GM18951 (cell line): Measurements from ENCODE around the gene PCDH7.

Experiments
- POLR2A ChIP-seq: IDR thresholded peaks from 4 replicates; pipeline ENCODE4 v1.6.1; 2011; ENCODE audit warnings: mild to moderate bottlenecking; ENCODE audit not compliant: insufficient read length, insufficient read depth; ENCODE audit errors: extremely low read depth
- in situ Hi-C: fragments of 300-500 bp; cut with MboI; formaldehyde crosslinking; loops from one replicate; pipeline ENCODE4 v1.12.0; 2022; ENCODE audit warnings: low sequenced_read_pairs, mixed read lengths, inconsistent platforms; ENCODE audit not compliant: unreplicated experiment

Gene PCDH7, protein sequence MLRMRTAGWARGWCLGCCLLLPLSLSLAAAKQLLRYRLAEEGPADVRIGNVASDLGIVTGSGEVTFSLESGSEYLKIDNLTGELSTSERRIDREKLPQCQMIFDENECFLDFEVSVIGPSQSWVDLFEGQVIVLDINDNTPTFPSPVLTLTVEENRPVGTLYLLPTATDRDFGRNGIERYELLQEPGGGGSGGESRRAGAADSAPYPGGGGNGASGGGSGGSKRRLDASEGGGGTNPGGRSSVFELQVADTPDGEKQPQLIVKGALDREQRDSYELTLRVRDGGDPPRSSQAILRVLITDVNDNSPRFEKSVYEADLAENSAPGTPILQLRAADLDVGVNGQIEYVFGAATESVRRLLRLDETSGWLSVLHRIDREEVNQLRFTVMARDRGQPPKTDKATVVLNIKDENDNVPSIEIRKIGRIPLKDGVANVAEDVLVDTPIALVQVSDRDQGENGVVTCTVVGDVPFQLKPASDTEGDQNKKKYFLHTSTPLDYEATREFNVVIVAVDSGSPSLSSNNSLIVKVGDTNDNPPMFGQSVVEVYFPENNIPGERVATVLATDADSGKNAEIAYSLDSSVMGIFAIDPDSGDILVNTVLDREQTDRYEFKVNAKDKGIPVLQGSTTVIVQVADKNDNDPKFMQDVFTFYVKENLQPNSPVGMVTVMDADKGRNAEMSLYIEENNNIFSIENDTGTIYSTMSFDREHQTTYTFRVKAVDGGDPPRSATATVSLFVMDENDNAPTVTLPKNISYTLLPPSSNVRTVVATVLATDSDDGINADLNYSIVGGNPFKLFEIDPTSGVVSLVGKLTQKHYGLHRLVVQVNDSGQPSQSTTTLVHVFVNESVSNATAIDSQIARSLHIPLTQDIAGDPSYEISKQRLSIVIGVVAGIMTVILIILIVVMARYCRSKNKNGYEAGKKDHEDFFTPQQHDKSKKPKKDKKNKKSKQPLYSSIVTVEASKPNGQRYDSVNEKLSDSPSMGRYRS (N-terminal part only)

DNA sequence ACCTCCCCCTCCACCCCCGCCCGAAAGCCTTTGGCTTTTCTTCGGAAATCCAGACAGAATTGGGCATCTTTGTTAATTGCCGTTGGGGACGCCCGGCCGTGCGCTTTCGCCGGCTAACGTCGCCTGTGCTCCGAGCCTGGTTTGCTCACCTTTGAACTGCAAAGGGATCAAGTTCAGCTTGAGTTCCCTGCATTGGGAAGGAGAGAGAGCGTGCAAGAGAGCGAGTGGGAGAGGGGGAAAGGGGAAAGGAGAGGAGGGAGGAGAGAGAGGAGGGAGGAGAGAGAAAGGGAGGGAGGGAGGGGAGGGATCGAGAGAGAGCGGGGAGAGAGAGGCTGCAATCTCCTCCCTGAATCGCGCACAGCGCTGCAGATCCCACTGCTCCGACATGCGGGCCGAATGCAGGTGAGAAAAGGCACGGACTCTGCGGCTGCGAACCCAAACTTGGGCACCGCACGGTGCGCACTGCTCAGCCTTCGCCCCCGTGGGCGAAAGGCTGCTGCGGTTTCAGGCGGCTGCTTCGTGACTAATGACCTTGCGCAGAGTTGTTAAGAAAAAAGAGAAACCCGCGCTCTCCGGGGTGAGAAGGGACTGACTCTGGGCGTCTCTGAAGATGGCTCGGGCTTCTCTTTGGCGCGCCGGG is at the start of gene PCDH7:
PCDH7 (plus strand) TSS at position 349 of the 640 bp plus-strand sequence. CDS start 1,054 bp downstream, outside the sequence.
- in situ Hi-C loops = no loop called here
- TF ChIP-seq POLR2A = no peak

DNA sequence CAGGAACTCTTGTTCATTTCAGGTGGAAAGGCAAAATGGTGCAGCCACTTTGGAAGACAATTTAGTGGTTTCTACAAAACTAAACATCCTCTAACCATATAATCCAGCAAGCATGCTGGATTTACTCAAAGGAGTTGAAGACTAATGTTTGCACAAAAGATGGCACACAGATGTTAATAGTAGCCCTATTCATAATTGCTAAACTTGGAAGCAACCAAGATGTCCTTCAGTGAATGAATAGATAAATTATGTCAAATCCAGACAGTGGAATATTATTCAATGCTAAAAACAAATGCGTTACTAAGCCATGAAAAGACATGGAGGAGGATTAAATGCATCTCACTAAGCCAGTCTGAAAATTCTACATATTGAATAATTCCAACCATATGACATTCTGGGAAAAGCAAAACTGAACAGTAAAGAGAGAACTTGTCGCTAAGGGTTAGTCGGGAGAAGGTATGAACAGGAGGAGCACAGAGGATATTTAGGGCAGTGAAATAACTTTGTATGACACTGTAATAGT is 48.2 kb upstream of the PCDH7 start:
- in situ Hi-C loops = no loop called here
- TF ChIP-seq POLR2A = no peak

DNA sequence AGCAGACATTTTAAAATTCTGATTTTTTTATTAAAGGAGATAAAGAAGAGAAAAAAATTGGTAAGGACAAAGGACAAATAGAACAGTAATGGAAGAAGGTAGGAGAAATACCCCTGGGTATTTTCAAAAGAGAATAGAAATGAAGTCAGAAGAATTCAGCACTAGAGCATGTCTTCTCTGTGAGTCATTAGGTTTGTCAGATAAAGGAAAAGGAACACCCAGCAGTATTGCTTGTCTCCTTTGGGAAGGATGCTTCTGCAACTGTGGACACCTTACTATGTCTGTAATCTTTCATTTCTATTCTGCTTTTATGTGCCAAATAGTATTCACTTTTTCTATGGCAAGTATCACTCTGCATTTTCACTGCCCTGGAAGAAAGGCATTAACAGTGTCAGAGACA is 24.0 kb upstream of the PCDH7 start:
- in situ Hi-C loops = no loop called here
- no peak for TF ChIP-seq POLR2A

DNA sequence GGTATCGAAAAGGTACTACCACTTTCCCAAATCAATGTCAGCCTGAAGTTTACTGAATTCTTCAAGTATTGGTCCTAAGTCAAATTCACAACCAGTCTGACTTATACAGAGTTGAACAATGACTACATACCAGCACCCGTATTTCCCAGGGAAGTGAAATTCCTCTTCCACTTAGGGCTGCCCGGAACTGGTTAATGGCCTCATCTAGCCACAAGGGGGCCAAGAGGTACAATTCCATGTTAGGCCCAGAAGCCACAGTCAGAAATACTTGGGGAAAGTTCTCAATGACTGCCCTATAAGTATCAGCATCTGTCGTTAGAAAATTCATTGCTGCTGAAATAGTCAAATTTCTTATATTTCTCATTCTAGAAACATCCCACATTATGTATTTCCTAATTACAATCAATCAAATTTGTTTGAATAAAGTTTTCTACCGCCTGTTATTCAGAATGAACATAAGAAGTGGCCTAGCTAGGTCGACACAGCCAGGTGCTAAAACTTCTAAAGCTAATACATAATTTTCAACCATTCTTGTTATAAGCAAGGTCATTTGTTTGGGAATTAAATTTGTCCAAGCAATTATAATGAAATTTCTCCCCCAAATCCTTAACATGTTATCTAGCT is 5.6 kb upstream of the PCDH7 start:
- in situ Hi-C loops = no loop called here
- no peak for TF ChIP-seq POLR2A

DNA sequence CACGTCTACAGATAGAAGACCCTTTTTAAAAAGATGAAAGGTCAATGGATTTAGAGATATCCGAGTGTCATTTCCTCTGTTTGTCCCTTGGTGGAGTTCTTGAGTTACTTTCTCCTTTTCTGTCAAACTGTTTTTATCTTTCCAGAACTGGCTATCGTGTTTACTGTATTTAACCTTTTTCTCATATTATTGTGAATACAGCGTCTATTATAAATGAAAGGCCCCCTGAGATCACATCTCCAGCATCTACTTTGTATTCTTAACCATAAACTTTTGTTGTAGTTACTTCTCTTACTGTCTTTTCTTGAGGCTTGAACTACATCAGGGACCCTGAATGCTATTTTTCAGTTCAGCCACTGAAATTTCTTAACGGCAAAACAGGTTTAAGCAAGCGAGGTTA is 4.0 kb upstream of the PCDH7 start:
- in situ Hi-C loops = no loop called here
- no peak for TF ChIP-seq POLR2A

DNA sequence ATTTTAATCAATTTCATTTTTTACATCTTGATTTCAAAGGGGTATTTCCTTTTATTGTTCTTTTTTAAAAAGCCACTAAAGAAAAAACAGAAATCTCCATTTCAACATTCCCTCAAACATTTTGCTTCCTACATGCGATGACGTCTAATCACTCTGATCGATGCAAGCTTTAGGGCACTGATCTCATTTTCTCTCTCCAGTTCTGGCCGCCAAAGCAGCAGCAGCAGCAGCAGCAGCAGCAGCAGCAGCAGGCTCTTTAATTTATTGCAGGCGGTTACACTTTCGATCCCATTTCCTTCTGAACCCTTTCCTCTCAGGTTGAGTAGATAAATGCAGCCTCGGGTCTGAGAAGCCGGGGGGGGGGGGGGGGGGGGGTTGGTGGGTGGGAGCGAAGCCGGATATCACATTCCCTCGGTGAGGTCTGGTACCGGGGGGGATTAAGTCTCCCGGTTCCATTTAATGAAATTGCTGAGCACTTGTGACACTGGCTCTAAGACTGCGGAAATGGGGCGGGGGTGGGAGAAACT is 3.4 kb upstream of the PCDH7 start:
- in situ Hi-C loops = no loop called here

DNA sequence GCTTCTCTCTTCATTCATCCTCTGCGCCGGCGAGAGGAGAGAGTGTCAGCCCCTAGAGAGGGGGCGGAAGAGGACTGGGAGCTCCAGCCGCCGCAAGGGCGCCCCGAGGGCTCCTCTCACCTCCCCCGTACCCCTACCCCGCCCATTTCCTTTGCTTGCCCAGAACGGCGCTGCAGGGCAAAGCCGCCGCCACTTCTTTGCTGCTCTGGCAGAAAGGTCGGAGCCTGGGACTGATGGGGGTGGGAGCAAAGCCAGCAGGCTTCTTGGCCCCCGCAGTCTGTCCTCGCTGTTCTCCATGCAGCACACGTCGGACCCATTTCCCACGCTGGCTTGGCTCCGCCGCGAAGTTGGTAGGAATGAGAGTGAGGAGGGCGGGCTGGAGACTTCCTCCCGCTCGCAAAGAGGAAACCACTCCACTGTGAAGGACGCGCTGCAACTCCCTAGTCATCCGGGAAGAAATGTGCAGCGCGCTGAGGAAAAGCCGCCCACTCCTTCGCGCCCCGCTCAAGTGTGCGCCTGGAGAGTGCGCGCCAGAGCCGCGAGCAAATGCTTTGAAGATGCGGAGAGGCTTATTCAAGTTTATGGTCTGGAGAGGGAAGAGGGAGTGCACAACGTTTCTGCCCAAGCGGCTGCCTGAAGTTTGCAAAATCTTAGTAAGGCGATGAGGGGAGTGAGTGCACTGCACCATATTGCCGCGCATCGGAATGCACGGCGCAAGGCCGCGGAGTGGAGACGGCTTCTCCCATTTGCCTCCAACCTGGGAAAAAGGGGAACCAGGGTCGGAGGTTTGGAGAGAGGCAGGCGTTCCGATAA is 2.8 kb upstream of the PCDH7 start:
- no peak for TF ChIP-seq POLR2A
- in situ Hi-C loops = no loop called here

More for the DNA sequence above, 3.4 kb upstream of the PCDH7 start:
- no peak for TF ChIP-seq POLR2A

DNA sequence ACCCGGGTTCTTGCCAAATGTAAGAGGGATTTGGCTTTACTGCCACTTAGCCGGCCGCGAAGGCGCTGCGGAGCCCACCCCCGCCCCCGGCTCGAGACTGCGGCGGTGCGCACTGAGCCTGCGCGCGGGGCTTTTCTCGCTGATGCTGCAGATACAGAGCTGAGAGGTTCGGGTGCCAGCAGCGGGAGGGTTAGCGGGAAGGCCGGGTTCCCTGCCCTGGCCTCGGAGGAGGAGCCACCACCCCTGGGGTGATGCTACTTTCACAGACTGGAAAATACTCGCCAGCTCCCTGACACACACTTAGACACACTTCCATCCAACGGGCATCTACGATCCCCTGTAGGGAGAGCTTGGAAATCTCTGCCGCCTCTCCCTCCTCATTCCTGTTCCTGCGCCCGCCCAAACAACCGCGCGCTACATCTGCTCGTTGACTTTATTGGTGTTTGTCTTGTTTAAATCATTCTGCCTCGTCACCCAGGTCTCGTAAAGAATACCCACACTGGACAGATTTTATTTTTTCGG is 2.1 kb upstream of the PCDH7 start:
- no peak for TF ChIP-seq POLR2A
- in situ Hi-C loops = no loop called here

DNA sequence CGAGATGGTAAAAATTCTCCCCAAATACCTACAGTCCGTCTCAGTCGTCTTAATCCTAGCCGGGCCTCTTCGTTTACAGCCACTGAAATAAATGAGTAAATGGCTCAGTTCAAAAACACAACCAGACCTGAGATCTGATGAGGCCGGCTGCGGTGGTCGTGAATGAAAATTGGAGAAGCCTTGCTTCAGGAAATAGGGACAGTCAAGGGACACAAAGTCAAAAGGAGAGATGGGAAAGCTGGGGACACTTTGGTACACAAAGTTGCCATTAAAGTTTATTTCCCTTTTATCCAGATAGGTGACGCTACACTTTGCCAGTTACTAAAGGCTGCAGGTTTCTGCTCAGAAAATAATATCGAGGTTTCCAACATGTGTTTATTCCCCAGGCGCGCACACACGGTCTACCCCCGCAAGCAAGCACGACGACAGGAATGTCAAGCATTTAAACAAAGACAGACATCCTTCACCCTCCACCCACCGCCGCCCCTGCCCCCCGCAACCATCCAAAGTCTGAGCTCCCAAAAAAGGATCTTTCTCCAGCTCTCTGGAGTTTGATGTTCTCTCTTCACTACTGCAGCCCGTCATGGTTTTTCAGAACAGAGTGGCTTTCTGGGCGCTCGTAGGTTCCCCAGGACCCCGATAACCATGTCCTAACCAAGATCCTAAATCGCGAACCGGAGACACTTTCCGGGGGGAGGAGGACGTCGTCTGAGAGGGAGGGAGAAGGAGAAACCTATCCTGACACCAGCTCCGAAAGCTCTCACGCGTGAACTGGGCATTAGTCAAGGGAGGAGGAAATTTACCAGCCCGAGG is 1.3 kb upstream of the PCDH7 start:
- in situ Hi-C loops = no loop called here
- no peak for TF ChIP-seq POLR2A

DNA sequence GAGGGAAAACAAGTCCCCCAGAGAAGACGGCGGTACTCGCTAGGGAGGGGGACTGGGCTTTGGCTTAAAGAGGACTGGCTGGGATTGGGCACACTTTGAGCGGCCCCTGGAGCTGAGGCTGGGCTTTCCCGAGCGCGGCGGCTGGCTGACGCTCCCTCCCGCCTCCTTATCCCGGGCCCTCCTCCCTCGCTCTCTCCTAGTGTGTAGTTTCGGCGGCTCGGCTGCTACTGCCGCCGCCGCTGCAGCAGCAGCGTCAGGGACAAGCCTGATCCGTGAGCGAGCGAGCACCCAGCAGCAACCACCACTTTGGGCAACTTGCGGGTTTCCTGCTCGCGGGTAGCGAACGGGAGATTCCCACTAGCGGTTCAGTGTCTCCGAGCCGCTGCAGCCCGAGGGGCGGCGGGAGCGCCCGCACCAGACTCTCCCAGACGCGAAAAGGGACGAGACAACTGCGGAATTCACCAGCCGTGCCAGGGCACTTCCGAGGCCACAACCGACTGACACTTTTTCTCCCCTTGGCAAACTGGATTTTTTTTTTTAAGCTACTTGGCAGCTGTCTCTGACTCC is 632 bp upstream of the PCDH7 start:
- in situ Hi-C loops = no loop called here
- no peak for TF ChIP-seq POLR2A
